GM23338 (cell line): ENCODE measurements around the gene SLC28A1. TPM values are rescaled to one million over a fixed set of nuclear protein-coding genes. Genes with fewer than 3 reads are reported as not detected.

ENCODE experiments used
- ATAC-seq: fragments of 200-7000 bp; cut with Tn5 transposase; 3 replicates; pipeline ENCODE4 v1.9.1; 2020
- DNase-seq: peaks from one replicate; pipeline ENCODE4 v3.0.0-alpha.2; 2015; ENCODE audit warnings: low spot score
- H2AFZ ChIP-seq: fragments of 200-600 bp; sonication (generic); 2 replicates; pipeline ENCODE4 v1.8.0; 2016; ENCODE audit warnings: antibody characterized with exemption, mild to moderate bottlenecking, moderate library complexity
- H3F3A ChIP-seq: fragments of 200-600 bp; sonication (generic); replicated peaks from 2 replicates; pipeline ENCODE4 v1.8.0; 2017; ENCODE audit warnings: antibody characterized with exemption, mixed run types, low read depth
- H3K27ac ChIP-seq: fragments of 200-600 bp; sonication (generic); 2 replicates; pipeline ENCODE4 v1.6.1; 2016; ENCODE audit warnings: low read depth
- H3K27me3 ChIP-seq: fragments of 200-600 bp; sonication (generic); 2 replicates; pipeline ENCODE4 v1.8.0; 2016; ENCODE audit warnings: mild to moderate bottlenecking, mixed run types, moderate library complexity; ENCODE audit not compliant: insufficient read depth
- H3K36me3 ChIP-seq: fragments of 200-600 bp; sonication (generic); 2 replicates; pipeline ENCODE4 v1.8.0; 2016; ENCODE audit warnings: mild to moderate bottlenecking; ENCODE audit not compliant: insufficient read depth
- H3K4me1 ChIP-seq: fragments of 200-600 bp; sonication (generic); 2 replicates; pipeline ENCODE4 v1.8.0; 2016; ENCODE audit warnings: mild to moderate bottlenecking, moderate library complexity; ENCODE audit not compliant: insufficient read depth
- H3K4me2 ChIP-seq: fragments of 200-600 bp; sonication (generic); 2 replicates; pipeline ENCODE4 v1.7.1; 2017; ENCODE audit warnings: mixed run types
- H3K4me3 ChIP-seq: fragments of 200-600 bp; sonication (generic); 2 replicates; pipeline ENCODE4 v1.6.1; 2016; ENCODE audit warnings: mixed run types
- H3K79me2 ChIP-seq: fragments of 200-600 bp; sonication (generic); replicated peaks from 2 replicates; pipeline ENCODE4 v1.8.0; 2017; ENCODE audit warnings: mild to moderate bottlenecking; ENCODE audit not compliant: insufficient read depth
- H3K9me2 ChIP-seq: fragments of 200-600 bp; sonication (generic); 2 replicates; pipeline ENCODE4 v1.8.0; 2017; ENCODE audit not compliant: insufficient read depth
- H4K20me1 ChIP-seq: fragments of 200-600 bp; sonication (generic); replicated peaks from 2 replicates; pipeline ENCODE4 v1.8.0; 2017; ENCODE audit warnings: mild to moderate bottlenecking; ENCODE audit not compliant: insufficient read depth
- H3K27ac Mint-ChIP-seq: 2 replicates; pipeline ENCODE4 v1.8.0; 2020; ENCODE audit warnings: inconsistent platforms, mild to moderate bottlenecking, moderate library complexity, mixed read lengths
- H3K27me3 Mint-ChIP-seq: 3 replicates; pipeline ENCODE4 v1.8.0; 2022; ENCODE audit warnings: low read depth, mild to moderate bottlenecking, moderate library complexity, mixed read lengths, inconsistent platforms; ENCODE audit not compliant: insufficient read depth, poor library complexity
- H3K36me3 Mint-ChIP-seq: 3 replicates; pipeline ENCODE4 v1.8.0; 2021; ENCODE audit warnings: low read depth, mild to moderate bottlenecking, inconsistent platforms, moderate library complexity, mixed read lengths
- H3K4me1 Mint-ChIP-seq: 3 replicates; pipeline ENCODE4 v1.8.0; 2020; ENCODE audit warnings: mild to moderate bottlenecking, inconsistent platforms, mixed read lengths
- H3K4me3 Mint-ChIP-seq: 3 replicates; pipeline ENCODE4 v1.8.0; 2021; ENCODE audit warnings: moderate library complexity, mild to moderate bottlenecking, inconsistent platforms, mixed read lengths
- H3K9me3 Mint-ChIP-seq: 3 replicates; pipeline ENCODE4 v1.8.0; 2020; ENCODE audit warnings: moderate library complexity, mild to moderate bottlenecking, inconsistent platforms, mixed read lengths
- CREB1 ChIP-seq: fragments of 250-450 bp; sonication (Bioruptor Pico); IDR thresholded peaks from 2 replicates; pipeline ENCODE4 v1.5.0; 2020; ENCODE audit warnings: low read depth, mild to moderate bottlenecking, moderate library complexity
- CTCF ChIP-seq, 2 experiments: fragments of 200-600 bp in 1 of 2; sonication (generic) in 1 of 2; conservative IDR thresholded peaks; 2 replicates each; pipeline versions ENCODE4 v1.5.1 to v1.6.1; 2016 to 2017; ENCODE audit warnings: antibody characterized with exemption in 2 of 2, low read depth in 2 of 2, mild to moderate bottlenecking in 2 of 2, moderate library complexity in 1 of 2
- ETS1 ChIP-seq: IDR thresholded peaks from 2 replicates; pipeline ENCODE4 v1.6.1; 2016; ENCODE audit warnings: antibody characterized with exemption
- EZH2 ChIP-seq: fragments of 200-600 bp; sonication (generic); IDR thresholded peaks from one replicate; pipeline ENCODE4 v1.8.0; 2017; ENCODE audit warnings: antibody characterized with exemption, mild to moderate bottlenecking, low read depth; ENCODE audit not compliant: unreplicated experiment
- EZH2phosphoT487 ChIP-seq: fragments of 200-600 bp; sonication (generic); IDR thresholded peaks from one replicate; pipeline ENCODE4 v1.8.1; 2018; ENCODE audit warnings: antibody characterized with exemption; ENCODE audit not compliant: unreplicated experiment
- JUNB ChIP-seq: IDR thresholded peaks from one replicate; pipeline ENCODE4 v1.6.1; 2016; ENCODE audit warnings: antibody characterized with exemption; ENCODE audit not compliant: unreplicated experiment
- NANOG ChIP-seq: IDR thresholded peaks from 2 replicates; pipeline ENCODE4 v1.6.1; 2016; ENCODE audit warnings: antibody characterized with exemption, borderline replicate concordance
- POLR2AphosphoS5 ChIP-seq: IDR thresholded peaks from 2 replicates; pipeline ENCODE4 v1.6.1; 2016; ENCODE audit warnings: antibody characterized with exemption, low read depth
- REST ChIP-seq: IDR thresholded peaks from one replicate; pipeline ENCODE4 v1.6.1; 2018; ENCODE audit warnings: antibody characterized with exemption; ENCODE audit not compliant: unreplicated experiment
- STAT1 ChIP-seq: IDR thresholded peaks from one replicate; pipeline ENCODE4 v1.6.1; 2016; ENCODE audit warnings: antibody characterized with exemption; ENCODE audit not compliant: unreplicated experiment
- ZNF114 ChIP-seq: fragments of 250-450 bp; sonication (Bioruptor Pico); IDR thresholded peaks from 2 replicates; pipeline ENCODE4 v1.5.0; 2020; ENCODE audit warnings: mild to moderate bottlenecking, moderate library complexity
- ZNF331 ChIP-seq: fragments of 250-450 bp; sonication (Bioruptor Pico); IDR thresholded peaks from 2 replicates; pipeline ENCODE4 v1.5.0; 2020; ENCODE audit warnings: low read depth, mild to moderate bottlenecking, moderate library complexity
- polyA plus RNA-seq: library from polyadenylated mRNA; unstranded; fragments of >200 nt; fragmentation: Nextera tagmentation; extraction: Ambion mirVana; gene quantifications from 2 replicates; pipeline ENCODE4 v1.2.1, GENCODE V29; 2016
- total RNA-seq: library from RNA; depleted of rRNA; stranded (reverse); fragments of >200 nt; shearing (Covaris generic); gene quantifications from 2 replicates; pipeline ENCODE4 v1.2.3, GENCODE V29; 2014

The SLC28A1 gene
- total and polyA plus RNA-seq, 2 experiments from 2014 or later, result not detected

GRCh38 chr15:84961114-84961452, 76.6 kb downstream of the SLC28A1 start:
- peaks cover 26% of the 10 kb centered on the region for H3K4me1 ChIP-seq
- no peaks in the 10 kb centered on the region for H3K36me3 ChIP-seq
- H4K20me1 ChIP-seq, result no peaks in the 10 kb centered on the region
- no peaks in the 10 kb centered on the region for H3K27me3 Mint-ChIP-seq
- H3K4me3 ChIP-seq, result 0 out of 2 replicates have a peak overlapping the region, but pooled peaks have one; percentile 32
- H3K79me2 ChIP-seq, result no peaks in the 10 kb centered on the region
- H2AFZ ChIP-seq, result peak overlapping the region; percentile 44; the same call in 1 of the 2 replicates
- no peak overlapping the region; the same call in 2 of the 3 replicates for H3K4me3 Mint-ChIP-seq
- DNase-seq, result peak; percentile 31
- H3K9me2 ChIP-seq, result no peaks in the 10 kb centered on the region; the same call in 1 of the 2 replicates
- no peaks in the 10 kb centered on the region; the same call in 1 of the 3 replicates for H3K36me3 Mint-ChIP-seq
- H3F3A ChIP-seq, result no peaks in the 10 kb centered on the region; the same call in 1 of the 2 replicates
- peaks cover 9% of the 10 kb centered on the region; the same call in 2 of the 3 replicates for H3K9me3 Mint-ChIP-seq
- H3K27ac Mint-ChIP-seq, result peak overlapping the region; percentile 71
- TF ChIP-seq POLR2AphosphoS5 (no peak), CREB1 (no peak), JUNB (no peak), ETS1 (no peak), ZNF114 (no peak), NANOG (no peak)
- peak overlapping the region; percentile 67 for H3K27ac ChIP-seq
- ATAC-seq, result peak; percentile 57
- peaks cover 27% of the 10 kb centered on the region for H3K4me1 Mint-ChIP-seq
- no peaks in the 10 kb centered on the region for H3K27me3 ChIP-seq
- H3K4me2 ChIP-seq, result peak overlapping the region; percentile 72

GRCh38 chr15:84961707-84962106, 77.2 kb downstream of the SLC28A1 start:
- Histone ChIP-seq H3K79me2 (no peaks in the 10 kb centered on the region), H3K36me3 (no peaks in the 10 kb centered on the region), H3K27ac (no peak overlapping the region), H4K20me1 (no peaks in the 10 kb centered on the region), H3K9me2 (no peaks in the 10 kb centered on the region; the same call in 1 of the 2 replicates), H3K27me3 (no peaks in the 10 kb centered on the region), H3F3A (no peaks in the 10 kb centered on the region; the same call in 1 of the 2 replicates), H3K4me1 (peaks cover 26% of the 10 kb centered on the region), H3K4me3 (no peak overlapping the region), H3K4me2 (no peak overlapping the region), H2AFZ (peak overlapping the region; percentile 29; the same call in 1 of the 2 replicates)
- peaks cover 5% of the 10 kb centered on the region for H3K36me3 Mint-ChIP-seq
- peaks cover 15% of the 10 kb centered on the region for H3K9me3 Mint-ChIP-seq
- no peak for DNase-seq
- no peak overlapping the region; the same call in 1 of the 2 replicates for H3K27ac Mint-ChIP-seq
- no peaks in the 10 kb centered on the region for H3K27me3 Mint-ChIP-seq
- no peak overlapping the region for H3K4me3 Mint-ChIP-seq
- ATAC-seq, result no peak
- peaks cover 29% of the 10 kb centered on the region for H3K4me1 Mint-ChIP-seq
- TF ChIP-seq NANOG (no peak), STAT1 (no peak), CTCF (conservative IDR thresholded peaks at IDR 0.05; ENCODE audit: low read depth in 2 of 2) (no peak), JUNB (no peak), ZNF331 (no peak), ZNF114 (no peak), EZH2 (no peak), EZH2phosphoT487 (no peak), ETS1 (no peak), CREB1 (no peak), REST (no peak)
